ENCODE measurements around the gene PRKN.

Gene PRKN

GRCh38 chr6:161637658-161638057 is 1089.9 kb downstream of the PRKN start:
- no peak for DNase-seq (ENCODE audit: low read depth in 1 of 2, low spot score in 1 of 2)
- TF ChIP-seq REST (IDR thresholded peaks at IDR 0.05; ENCODE audit: insufficient replicate concordance, low read depth): no peak
- TF ChIP-seq SPI1 (IDR thresholded peaks at IDR 0.05; ENCODE audit: borderline replicate concordance, low read depth): no peak
- no peak for TF ChIP-seq CTCF (IDR thresholded peaks at IDR 0.05; ENCODE audit: insufficient read depth, low read length)
- TF ChIP-seq GABPA (IDR thresholded peaks at IDR 0.05; ENCODE audit: low read depth): no peak
- no peak for TF ChIP-seq POLR2AphosphoS5 (IDR thresholded peaks at IDR 0.05; ENCODE audit: low read depth)
- H3K27me3 ChIP-seq (ENCODE audit: insufficient read depth, poor library complexity, severe bottlenecking): no peaks in the 10 kb centered on the region
- H3K4me3 ChIP-seq (replicated peaks; ENCODE audit: insufficient read depth, low read length): no peak overlapping the region
- no peak overlapping the region for H3K27ac ChIP-seq (replicated peaks)

DNA sequence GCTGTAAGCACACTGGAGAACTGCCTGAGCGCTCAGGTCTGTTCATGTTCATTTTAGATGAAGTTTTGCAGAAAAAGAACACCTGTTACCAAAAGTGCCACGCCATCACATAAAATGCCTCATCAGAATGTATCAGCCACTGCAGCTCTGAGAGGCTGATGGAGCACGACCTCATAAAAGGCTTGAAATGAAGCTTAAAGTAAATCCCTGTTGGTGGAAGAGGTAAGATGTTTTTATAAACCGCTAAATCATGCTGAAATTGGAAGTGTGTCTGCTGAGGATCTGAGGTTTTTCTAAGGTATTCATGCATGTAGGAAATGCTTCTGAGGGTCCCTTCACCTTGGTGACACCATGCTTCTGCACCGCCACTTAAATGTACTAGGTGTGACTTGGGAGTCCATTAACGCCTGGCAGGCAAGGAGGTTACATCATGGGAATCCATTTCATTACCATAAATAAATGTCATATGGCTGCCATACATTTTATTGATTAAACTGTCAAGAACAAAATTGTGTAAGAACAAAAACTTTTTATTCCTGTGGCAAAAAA is 1090.6 kb downstream of the PRKN start:
- Histone ChIP-seq H3K4me3 (replicated peaks; ENCODE audit: insufficient read depth, low read length) (no peak overlapping the region), H3K27me3 (ENCODE audit: insufficient read depth, poor library complexity, severe bottlenecking) (no peaks in the 10 kb centered on the region), H3K27ac (replicated peaks) (no peak overlapping the region)
- TF ChIP-seq GABPA (IDR thresholded peaks at IDR 0.05; ENCODE audit: low read depth) (no peak), POLR2AphosphoS5 (IDR thresholded peaks at IDR 0.05; ENCODE audit: low read depth) (no peak), REST (IDR thresholded peaks at IDR 0.05; ENCODE audit: insufficient replicate concordance, low read depth) (no peak), SPI1 (IDR thresholded peaks at IDR 0.05; ENCODE audit: borderline replicate concordance, low read depth) (no peak), CTCF (IDR thresholded peaks at IDR 0.05; ENCODE audit: insufficient read depth, low read length) (no peak)
- no peak for DNase-seq (ENCODE audit: low read depth in 1 of 2, low spot score in 1 of 2)

DNA sequence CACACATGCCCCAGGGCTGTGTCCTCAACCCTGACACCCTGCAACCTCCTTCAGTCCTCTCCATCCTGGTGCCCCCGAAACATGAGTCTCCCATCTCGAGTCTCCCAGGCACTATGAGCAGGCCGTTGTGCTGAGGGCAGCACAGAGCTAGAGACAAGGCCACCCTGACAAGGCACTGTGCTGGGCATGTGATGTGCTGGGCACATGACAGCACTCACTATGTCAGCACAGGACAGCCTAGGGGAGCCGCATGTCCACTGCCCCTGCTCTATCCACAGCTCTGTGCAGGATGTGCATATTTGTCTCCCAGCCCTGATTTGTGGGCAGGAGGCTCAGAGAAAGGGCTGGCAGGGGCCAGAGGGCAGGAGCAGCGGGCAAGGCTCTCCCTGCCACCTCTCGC is 1091.6 kb downstream of the PRKN start:
- TF ChIP-seq REST (IDR thresholded peaks at IDR 0.05; ENCODE audit: insufficient replicate concordance, low read depth): no peak
- DNase-seq (ENCODE audit: low read depth in 1 of 2, low spot score in 1 of 2): no peak
- H3K4me3 ChIP-seq (replicated peaks; ENCODE audit: insufficient read depth, low read length): no peak overlapping the region
- no peaks in the 10 kb centered on the region for H3K27me3 ChIP-seq (ENCODE audit: insufficient read depth, poor library complexity, severe bottlenecking)
- no peak overlapping the region for H3K27ac ChIP-seq (replicated peaks)
